Keratinocyte (primary cell): ENCODE measurements around the gene TULP1. TPM values are rescaled to one million over a fixed set of nuclear protein-coding genes. Genes with fewer than 3 reads are reported as not detected.

ENCODE experiments used
- DNase-seq: peaks from one replicate; pipeline ENCODE4 v3.0.0-alpha.2; 2011; ENCODE audit warnings: low read depth, missing footprints, low spot score
- FAIRE-seq: peaks from 2 replicates; lab custom pipeline; 2011; peaks lifted over from hg19 to GRCh38; lab: Jason Lieb, UNC
- H2AFZ ChIP-seq: 2 replicates; pipeline ENCODE4 v1.6.0; 2012; ENCODE audit warnings: low read length, control low read depth, inconsistent platforms; ENCODE audit not compliant: control insufficient read depth
- H3K27ac ChIP-seq: 2 replicates; pipeline ENCODE4 v1.5.1; 2011; ENCODE audit warnings: low read length; ENCODE audit not compliant: control insufficient read depth, insufficient read depth
- H3K27me3 ChIP-seq: 3 replicates; pipeline ENCODE4 v1.6.0; 2011; ENCODE audit warnings: low read length; ENCODE audit not compliant: control insufficient read depth, insufficient read depth; ENCODE audit errors: extremely low read depth
- H3K36me3 ChIP-seq, 2 experiments: 2 replicates in 1 of 2; 3 replicates in 1 of 2; pipeline ENCODE4 v1.5.1; 2011; ENCODE audit warnings: low read length in 2 of 2, mild to moderate bottlenecking in 1 of 2; ENCODE audit not compliant: control insufficient read depth in 2 of 2, insufficient read depth in 2 of 2; ENCODE audit errors: extremely low read depth in 1 of 2
- H3K4me1 ChIP-seq: 3 replicates; pipeline ENCODE4 v1.5.1; 2011; ENCODE audit warnings: low read length; ENCODE audit not compliant: control insufficient read depth, insufficient read depth; ENCODE audit errors: extremely low read depth
- H3K4me2 ChIP-seq: 3 replicates; pipeline ENCODE4 v1.6.0; 2011; ENCODE audit warnings: low read depth, low read length; ENCODE audit not compliant: control insufficient read depth, insufficient read depth; ENCODE audit errors: extremely low read depth
- H3K4me3 ChIP-seq, 3 experiments: fragments of 200-600 bp in 1 of 3; sonication (generic) in 1 of 3; 2 replicates in 2 of 3; 3 replicates in 1 of 3; pipeline ENCODE4 v1.5.1; 2011 to 2016; ENCODE audit warnings: low read length in 3 of 3, mild to moderate bottlenecking in 3 of 3, control low read depth in 2 of 3, inconsistent platforms in 1 of 3, low read depth in 1 of 3, mixed read lengths in 1 of 3, mixed run types in 1 of 3, moderate library complexity in 1 of 3; ENCODE audit not compliant: control insufficient read depth in 2 of 3, insufficient read depth in 2 of 3; ENCODE audit errors: extremely low read depth in 1 of 3
- H3K79me2 ChIP-seq: 2 replicates; pipeline ENCODE4 v1.6.0; 2012; ENCODE audit warnings: low read length; ENCODE audit not compliant: control insufficient read depth, insufficient read depth
- H3K9ac ChIP-seq: 3 replicates; pipeline ENCODE4 v1.6.0; 2011; ENCODE audit warnings: low read length; ENCODE audit not compliant: control insufficient read depth, insufficient read depth; ENCODE audit errors: extremely low read depth
- H3K9me1 ChIP-seq: 3 replicates; pipeline ENCODE4 v1.6.0; 2011; ENCODE audit warnings: low read length; ENCODE audit not compliant: control insufficient read depth, insufficient read depth; ENCODE audit errors: extremely low read depth
- H3K9me3 ChIP-seq: 2 replicates; pipeline ENCODE4 v1.5.1; 2012; ENCODE audit warnings: low read depth, low read length; ENCODE audit not compliant: control insufficient read depth
- H4K20me1 ChIP-seq: 3 replicates; pipeline ENCODE4 v1.6.0; 2011; ENCODE audit warnings: low read length; ENCODE audit not compliant: control insufficient read depth, insufficient read depth; ENCODE audit errors: extremely low read depth
- EZH2 ChIP-seq: IDR thresholded peaks from one replicate; pipeline ENCODE4 v1.6.1; 2012; ENCODE audit warnings: inconsistent platforms, mild to moderate bottlenecking, low read length, moderate library complexity
- dilution Hi-C: fragments of 300-500 bp; cut with MboI; formaldehyde crosslinking; loops from one replicate; pipeline ENCODE4 v1.7.0; 2020; ENCODE audit warnings: low sequenced_read_pairs; ENCODE audit not compliant: extremely low pct_ligation_motif_present
- polyA plus RNA-seq, 5 experiments: library from polyadenylated mRNA; depleted of rRNA in 3 of 5; stranded (reverse) in 3 of 5; stranded (forward) in 1 of 5; unstranded in 1 of 5; fragments of >200 nt; gene quantifications; 1 replicate in 1 of 5; 2 replicates in 3 of 5; 3 replicates in 1 of 5; pipeline versions ENCODE4 v1.2.1 to v1.2.3, GENCODE V29; 2011 to 2012; ENCODE audit warnings: missing spikeins in 2 of 5, low read depth in 1 of 5, low replicate concordance in 1 of 5
- TF ChIP-seq, protein P1 (sequence below), 3 experiments: IDR thresholded peaks in 1 of 3; conservative IDR thresholded peaks in 1 of 3; optimal IDR thresholded peaks in 1 of 3; 2 replicates in 2 of 3; 3 replicates in 1 of 3; pipeline versions ENCODE3 to v1.5.1; 2011; ENCODE audit warnings: low read length in 3 of 3, mild to moderate bottlenecking in 3 of 3, moderate library complexity in 2 of 3, control low read depth in 1 of 3, inconsistent platforms in 1 of 3; ENCODE audit not compliant: insufficient read depth in 2 of 3; ENCODE audit errors: extremely low read depth in 1 of 3

TULP1 gene
- polyA plus RNA-seq, 1 donor (not counting 4 experiments of a cell fraction or from before 2014, with no cell fraction given), result not detected

DNA sequence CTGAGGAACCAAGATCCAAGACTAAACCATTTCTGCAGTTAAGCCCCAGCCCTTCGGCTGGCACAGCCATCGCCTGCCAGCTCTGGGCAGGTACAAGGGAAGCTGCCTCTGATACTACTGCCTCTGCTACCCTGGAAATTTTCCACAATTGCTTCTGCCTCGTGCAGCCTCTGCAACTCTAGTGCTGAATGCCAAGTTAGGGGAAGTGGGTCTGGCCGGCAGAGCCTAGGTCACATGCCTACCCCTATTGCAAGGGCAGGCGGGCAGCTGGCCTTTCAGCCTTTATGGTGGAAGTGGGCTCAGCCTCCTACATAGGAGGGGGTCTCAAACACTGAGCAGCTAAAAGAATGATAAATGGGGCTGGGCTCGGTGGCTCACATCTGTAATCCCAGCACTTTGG is 44.5 kb upstream of the TULP1 start:
- H3K27me3 ChIP-seq, result no peaks in the 10 kb centered on the region
- no peaks in the 10 kb centered on the region for H3K36me3 ChIP-seq
- DNase-seq (no peak), FAIRE-seq (no peak)
- no peak overlapping the region for H3K9ac ChIP-seq
- no peaks in the 10 kb centered on the region for H3K79me2 ChIP-seq
- H2AFZ ChIP-seq, result no peak overlapping the region
- no peak overlapping the region for H3K27ac ChIP-seq
- H3K9me3 ChIP-seq, result no peaks in the 10 kb centered on the region
- no peaks in the 10 kb centered on the region for H3K9me1 ChIP-seq
- H3K4me2 ChIP-seq, result no peak overlapping the region
- dilution Hi-C loops, result loop anchor here (25.0 kb wide), 1 partner anchor 180 kb away; the partner anchor contains the start of gene ARMC12
- no peaks in the 10 kb centered on the region for H4K20me1 ChIP-seq
- H3K4me1 ChIP-seq, result no peaks in the 10 kb centered on the region
- TF ChIP-seq, protein P1, sequence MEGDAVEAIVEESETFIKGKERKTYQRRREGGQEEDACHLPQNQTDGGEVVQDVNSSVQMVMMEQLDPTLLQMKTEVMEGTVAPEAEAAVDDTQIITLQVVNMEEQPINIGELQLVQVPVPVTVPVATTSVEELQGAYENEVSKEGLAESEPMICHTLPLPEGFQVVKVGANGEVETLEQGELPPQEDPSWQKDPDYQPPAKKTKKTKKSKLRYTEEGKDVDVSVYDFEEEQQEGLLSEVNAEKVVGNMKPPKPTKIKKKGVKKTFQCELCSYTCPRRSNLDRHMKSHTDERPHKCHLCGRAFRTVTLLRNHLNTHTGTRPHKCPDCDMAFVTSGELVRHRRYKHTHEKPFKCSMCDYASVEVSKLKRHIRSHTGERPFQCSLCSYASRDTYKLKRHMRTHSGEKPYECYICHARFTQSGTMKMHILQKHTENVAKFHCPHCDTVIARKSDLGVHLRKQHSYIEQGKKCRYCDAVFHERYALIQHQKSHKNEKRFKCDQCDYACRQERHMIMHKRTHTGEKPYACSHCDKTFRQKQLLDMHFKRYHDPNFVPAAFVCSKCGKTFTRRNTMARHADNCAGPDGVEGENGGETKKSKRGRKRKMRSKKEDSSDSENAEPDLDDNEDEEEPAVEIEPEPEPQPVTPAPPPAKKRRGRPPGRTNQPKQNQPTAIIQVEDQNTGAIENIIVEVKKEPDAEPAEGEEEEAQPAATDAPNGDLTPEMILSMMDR (optimal IDR thresholded peaks at IDR 0.05 in 1 of 3, IDR thresholded peaks at IDR 0.05 in 1 of 3, conservative IDR thresholded peaks at IDR 0.05 in 1 of 3; ENCODE audit: extremely low read depth in 1 of 3, insufficient read depth in 2 of 3, low read length in 3 of 3), result no peak
- no peak for TF ChIP-seq EZH2
- no peak overlapping the region for H3K4me3 ChIP-seq

DNA sequence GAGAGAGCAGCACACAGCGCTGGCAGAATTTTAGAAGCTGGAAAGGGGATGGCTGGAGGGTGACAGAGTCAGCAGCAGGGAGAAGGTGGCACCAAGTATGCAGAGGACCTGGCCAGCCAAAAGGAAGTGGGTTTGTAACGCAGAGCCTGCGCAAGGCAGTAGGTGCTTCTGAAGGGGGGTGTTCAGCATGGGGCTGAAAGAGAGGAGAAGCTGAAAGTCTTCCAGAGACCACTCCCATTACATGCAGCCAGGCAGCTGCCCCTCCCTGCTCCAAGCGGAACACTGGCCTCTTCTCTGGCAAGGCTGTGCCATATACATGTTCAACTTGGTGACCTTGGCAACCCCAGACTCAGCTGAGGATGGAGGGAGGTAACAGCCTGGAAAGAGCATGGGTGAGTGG is 42.1 kb upstream of the TULP1 start:
- no peaks in the 10 kb centered on the region for H3K36me3 ChIP-seq
- DNase-seq (no peak), FAIRE-seq (no peak)
- no peaks in the 10 kb centered on the region for H3K9me3 ChIP-seq
- dilution Hi-C loops, result loop anchor here (25.0 kb wide), 1 partner anchor 182 kb away; the partner anchor contains the start of gene ARMC12
- no peak overlapping the region for H3K9ac ChIP-seq
- H3K79me2 ChIP-seq, result no peaks in the 10 kb centered on the region
- no peaks in the 10 kb centered on the region for H3K9me1 ChIP-seq
- H4K20me1 ChIP-seq, result no peaks in the 10 kb centered on the region
- no peak overlapping the region for H2AFZ ChIP-seq
- no peak overlapping the region for H3K27ac ChIP-seq
- TF ChIP-seq EZH2, result no peak
- TF ChIP-seq, protein P1 (optimal IDR thresholded peaks at IDR 0.05 in 1 of 3, IDR thresholded peaks at IDR 0.05 in 1 of 3, conservative IDR thresholded peaks at IDR 0.05 in 1 of 3; ENCODE audit: extremely low read depth in 1 of 3, insufficient read depth in 2 of 3, low read length in 3 of 3), result no peak
- H3K4me3 ChIP-seq, result no peak overlapping the region
- no peaks in the 10 kb centered on the region for H3K4me1 ChIP-seq
- H3K27me3 ChIP-seq, result no peaks in the 10 kb centered on the region
- no peak overlapping the region for H3K4me2 ChIP-seq
